Measurements from ENCODE around the gene LUC7L. TPM values are rescaled to one million over a fixed set of nuclear protein-coding genes. Genes with fewer than 3 reads are reported as not detected.
A peak's percentile ranks its signal among the peaks of the same experiment; 100 is the strongest.
"Not testable (repeated sequence)": the region's sequence is repeated elsewhere in the genome, so short reads cannot be mapped to it uniquely, and the experiment has no call there.

The LUC7L gene
- total RNA-seq, 1 donor from 2014 or later = 72.1 TPM

- not testable (repeated sequence) for DNase-seq (ENCODE audit: low spot score)
These were observed 1.1 kb upstream of the LUC7L start for GRCh38 chr16:230351-230750.

GRCh38 chr16:229731-230281 is 557 bp upstream of the LUC7L start:
- DNase-seq (ENCODE audit: low spot score) = no peak

- DNase-seq (ENCODE audit: low spot score) = no peak
These were observed 948 bp downstream of the LUC7L start for GRCh38 chr16:228151-228851.

- no peak for DNase-seq (ENCODE audit: low spot score)
These were observed 9.2 kb downstream of the LUC7L start for GRCh38 chr16:220021-220420.

GRCh38 chr16:212999-213398 is 16.2 kb downstream of the LUC7L start:
- no peak for DNase-seq (ENCODE audit: low spot score)

- DNase-seq (ENCODE audit: low spot score) = not testable (repeated sequence)
These were observed 17.5 kb downstream of the LUC7L start for GRCh38 chr16:211631-212180.

- DNase-seq (ENCODE audit: low spot score) = not testable (repeated sequence)
These were observed 19.9 kb downstream of the LUC7L start for GRCh38 chr16:209359-209758.

GRCh38 chr16:204046-204445 is 25.2 kb downstream of the LUC7L start:
- DNase-seq (ENCODE audit: low spot score) = not testable (repeated sequence)

- no peak for DNase-seq (ENCODE audit: low spot score)
These were observed 26.0 kb downstream of the LUC7L start for GRCh38 chr16:203246-203645.

- DNase-seq (ENCODE audit: low spot score) = no peak
These were observed 28.9 kb downstream of the LUC7L start for GRCh38 chr16:200388-200787.

GRCh38 chr16:194516-194915 is 34.7 kb downstream of the LUC7L start:
- no peak for DNase-seq (ENCODE audit: low spot score)

GRCh38 chr16:193441-193840 is 35.8 kb downstream of the LUC7L start:
- no peak for DNase-seq (ENCODE audit: low spot score)

- DNase-seq (ENCODE audit: low spot score) = no peak
These were observed 36.6 kb downstream of the LUC7L start for GRCh38 chr16:192686-193085.

- no peak for DNase-seq (ENCODE audit: low spot score)
These were observed 37.4 kb downstream of the LUC7L start for GRCh38 chr16:191831-192230.

- DNase-seq (ENCODE audit: low spot score) = no peak
These were observed 39.6 kb downstream of the LUC7L start for GRCh38 chr16:189604-190186.

GRCh38 chr16:188674-189073 is 40.6 kb downstream of the LUC7L start:
- no peak for DNase-seq (ENCODE audit: low spot score)

- DNase-seq (ENCODE audit: low spot score) = no peak
These were observed 41.9 kb downstream of the LUC7L start for GRCh38 chr16:187330-187729.

GRCh38 chr16:185691-186090 is 43.6 kb downstream of the LUC7L start:
- DNase-seq (ENCODE audit: low spot score) = no peak

GRCh38 chr16:185213-185612 is 44.0 kb downstream of the LUC7L start:
- DNase-seq (ENCODE audit: low spot score) = no peak

- DNase-seq (ENCODE audit: low spot score) = no peak
These were observed 46.2 kb downstream of the LUC7L start for GRCh38 chr16:183005-183404.

GRCh38 chr16:181565-182021 is 47.7 kb downstream of the LUC7L start:
- peak; percentile 64 for DNase-seq (ENCODE audit: low spot score)

GRCh38 chr16:180681-181564 is 48.3 kb downstream of the LUC7L start:
- DNase-seq (ENCODE audit: low spot score) = no peak
